Epithelial cell of esophagus (primary cell): ENCODE measurements around the gene ISL2.

Experiments used
- DNase-seq: peaks from one replicate; pipeline ENCODE4 v3.0.0; 2010; ENCODE audit warnings: low read depth
- H3K4me3 ChIP-seq: 2 replicates; pipeline ENCODE4 v1.5.1; 2011; ENCODE audit warnings: mild to moderate bottlenecking, low read length, control low read depth
- CTCF ChIP-seq: IDR thresholded peaks from 2 replicates; pipeline ENCODE4 v1.5.1; 2011; ENCODE audit warnings: low read depth, mild to moderate bottlenecking, low read length, control low read depth, inconsistent platforms; ENCODE audit not compliant: insufficient read depth; ENCODE audit errors: missing control alignments

ISL2 gene

DNA sequence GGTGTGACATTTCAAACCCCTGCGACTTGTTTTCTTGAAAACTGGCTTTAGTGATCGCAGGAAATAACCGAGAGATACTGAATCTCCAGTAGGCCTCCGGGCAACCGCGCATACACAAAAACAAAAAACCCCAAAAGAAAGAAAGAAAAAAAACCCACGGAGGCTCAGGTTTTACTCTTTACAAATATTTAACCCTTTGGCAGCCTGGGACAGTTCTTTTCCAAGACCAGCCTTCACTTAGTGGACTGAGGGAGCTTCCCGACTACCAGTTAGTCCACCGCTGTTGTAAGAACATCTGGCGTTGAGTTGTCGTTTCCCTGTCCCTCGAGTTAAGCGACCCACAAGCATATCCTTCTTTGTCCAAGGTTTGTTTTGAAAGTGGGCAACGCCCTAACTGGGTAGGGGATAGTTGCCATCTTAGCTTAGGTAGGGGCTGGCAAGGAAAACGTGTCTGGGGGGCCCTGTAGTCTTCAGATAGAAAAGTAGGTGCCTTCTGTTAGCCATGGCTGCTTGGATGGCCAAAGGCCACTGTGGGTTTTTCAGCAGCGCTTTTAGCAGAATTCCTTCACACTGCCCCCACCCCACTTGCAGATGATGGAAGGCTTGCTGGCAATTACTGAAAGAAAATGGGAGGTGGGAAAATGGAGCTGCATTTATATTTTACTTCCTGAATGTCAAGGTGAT, 6.9 kb downstream of the ISL2 start:
- H3K4me3 ChIP-seq: no peak overlapping the region
- no peak for TF ChIP-seq CTCF
- no peak for DNase-seq

DNA sequence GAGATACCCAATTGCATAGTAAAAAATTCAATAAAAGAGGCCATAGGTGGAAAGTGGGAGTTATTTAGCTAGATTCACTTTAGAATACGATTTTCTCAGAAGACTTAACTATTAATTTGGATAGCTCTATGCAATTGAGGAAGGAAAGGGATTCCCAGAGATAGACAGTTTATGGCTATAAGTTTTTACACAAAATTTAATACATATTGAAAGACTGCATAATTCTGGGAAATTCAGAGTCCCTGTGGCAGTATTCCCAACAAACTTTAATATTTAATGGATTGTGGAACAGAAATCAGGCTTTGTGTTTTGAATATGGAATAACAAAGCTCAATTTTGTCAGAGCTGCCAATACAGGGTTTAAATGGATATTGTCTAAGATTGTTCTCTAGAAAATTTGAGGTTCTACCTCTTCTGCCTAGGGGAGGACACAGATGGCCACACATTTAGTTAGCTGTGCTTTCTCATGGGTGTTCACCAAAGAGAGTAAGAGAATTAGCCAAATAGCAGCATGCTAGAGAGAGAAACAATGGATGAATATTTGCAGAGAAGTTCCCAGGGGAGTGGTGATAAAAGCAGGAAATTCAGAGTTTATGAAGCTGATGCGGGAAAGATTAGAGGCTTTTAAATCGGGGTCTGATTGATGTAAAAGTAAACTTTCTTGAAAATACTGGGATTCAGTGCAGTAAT, 8.5 kb downstream of the ISL2 start:
- TF ChIP-seq CTCF: no peak
- DNase-seq: no peak
- H3K4me3 ChIP-seq: no peak overlapping the region

DNA sequence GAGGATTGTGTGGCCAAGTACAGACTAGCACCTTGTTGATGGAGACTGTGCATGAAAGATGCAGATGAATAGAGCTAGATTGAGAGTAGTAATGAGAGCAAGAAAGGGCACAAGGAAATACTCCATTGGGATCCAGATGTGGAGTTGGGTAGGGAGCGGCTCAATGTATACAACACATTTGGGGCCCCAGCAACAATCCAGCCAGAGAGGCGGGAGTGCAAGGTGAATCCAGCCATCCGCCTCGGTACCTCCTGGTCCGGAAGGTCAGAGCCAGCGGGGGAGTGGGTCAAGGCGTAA, 9.0 kb downstream of the ISL2 start:
- no peak for TF ChIP-seq CTCF
- no peak overlapping the region for H3K4me3 ChIP-seq

DNA sequence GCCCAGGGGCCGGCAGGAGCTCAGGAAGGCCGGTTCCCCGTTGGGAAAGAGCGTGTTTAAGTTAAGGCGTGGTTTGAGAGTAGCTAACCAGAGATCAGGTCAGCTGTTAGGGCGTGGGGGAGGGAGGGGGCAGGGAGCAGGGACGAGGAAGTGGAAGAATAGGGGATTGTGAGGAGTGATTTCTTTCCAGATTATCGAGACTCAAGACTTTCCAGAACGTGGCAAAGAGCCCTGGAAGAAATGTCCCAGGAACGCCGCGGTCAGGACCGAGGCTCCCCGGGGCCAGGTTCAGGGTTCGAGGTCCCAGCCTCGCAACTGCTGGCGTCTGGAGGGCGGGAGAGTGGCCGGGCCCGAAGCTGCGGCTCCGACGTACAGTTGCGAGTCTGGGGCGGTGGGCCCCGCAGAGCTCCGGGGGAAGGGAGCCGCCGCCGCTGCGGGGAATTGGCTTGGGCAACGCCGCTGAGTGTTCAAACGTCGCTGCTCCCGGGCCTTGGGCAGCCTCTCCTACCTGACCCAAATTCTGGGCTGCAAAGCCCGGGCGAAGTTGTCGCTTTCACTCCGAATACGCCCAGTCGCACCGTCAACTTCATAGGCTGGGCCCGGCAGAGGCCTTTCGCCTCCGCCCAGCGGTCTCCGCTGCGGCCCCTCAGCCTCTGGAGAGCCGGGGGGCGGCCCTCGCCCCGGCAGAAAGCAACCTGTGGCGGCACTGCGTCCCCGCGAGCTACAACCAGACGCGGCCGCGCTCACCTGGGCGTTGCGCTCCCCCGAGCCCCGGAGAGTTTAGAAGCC, 9.5 kb downstream of the ISL2 start:
- TF ChIP-seq CTCF: no peak
- DNase-seq: no peak
- peak overlapping the region; percentile 45 for H3K4me3 ChIP-seq

More for the DNA sequence above, 9.0 kb downstream of the ISL2 start:
- no peak for DNase-seq

GRCh38 chr15:76346669-76347481, 10.3 kb downstream of the ISL2 start:
- DNase-seq: no peak
- TF ChIP-seq CTCF: no peak
- H3K4me3 ChIP-seq: peak overlapping the region; percentile 45

DNA sequence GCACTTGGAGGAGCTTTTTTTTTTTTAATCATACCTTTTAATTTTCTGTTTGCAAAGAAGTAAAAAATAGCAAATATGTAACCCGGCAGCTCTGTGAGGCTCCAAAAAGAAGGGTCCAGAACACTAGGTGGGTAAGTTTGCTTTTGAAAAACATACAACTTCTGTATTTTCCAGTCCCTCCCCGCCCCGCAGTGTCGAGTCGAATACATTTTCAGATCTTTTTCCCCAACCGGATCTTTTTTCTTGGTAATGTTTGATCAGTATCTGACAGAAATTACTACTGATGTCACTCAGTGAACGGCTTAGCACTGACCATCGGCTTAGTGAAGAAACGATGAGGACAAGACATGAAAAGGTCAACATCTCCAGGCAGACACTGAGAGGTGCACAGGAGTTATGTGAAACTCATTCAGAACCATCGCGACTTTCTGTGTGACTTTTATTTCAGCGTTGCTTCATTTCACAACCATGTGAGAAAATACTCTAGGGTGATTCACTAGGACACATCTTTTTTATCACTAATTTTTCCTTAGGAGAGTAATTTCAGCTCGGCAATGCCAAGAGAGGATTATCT, 11.0 kb downstream of the ISL2 start:
- no peak for DNase-seq
- no peak for TF ChIP-seq CTCF
- H3K4me3 ChIP-seq: no peak overlapping the region
